HG03521 (cell line): ENCODE data around the gene CD8B.

Experiments used
- ATAC-seq: cut with Tn5 transposase; IDR thresholded peaks from one replicate; pipeline ENCODE4 v1.9.1; 2021; ENCODE audit warnings: mild to moderate bottlenecking, moderate library complexity; ENCODE audit not compliant: unreplicated experiment

CD8B gene

GRCh38 chr2:86775338-86775737, 86.3 kb downstream of the CD8B start:
- ATAC-seq: no peak

- no peak for ATAC-seq
Observed at GRCh38 chr2:86774862-86775261, 86.8 kb downstream of the CD8B start.

- no peak for ATAC-seq
Observed at GRCh38 chr2:86772611-86773010, 89.1 kb downstream of the CD8B start.

GRCh38 chr2:86770816-86771301, 90.8 kb downstream of the CD8B start:
- no peak for ATAC-seq

GRCh38 chr2:86769838-86770237, 91.8 kb downstream of the CD8B start:
- no peak for ATAC-seq

- no peak for ATAC-seq
Observed at GRCh38 chr2:86768189-86768949, 93.3 kb downstream of the CD8B start.
